Stomach (tissue), 9 donors: ENCODE data around the gene SBF2. TPM values are rescaled to one million over a fixed set of nuclear protein-coding genes. Genes with fewer than 3 reads are reported as not detected.
A peak's percentile ranks its signal among the peaks of the same experiment; 100 is the strongest.

ENCODE experiments used
- DNase-seq, 2 donors: peaks; one replicate each; pipeline versions ENCODE4 v3.0.0 to v3.0.0-alpha.2; 2013 to 2019
- H3K27ac ChIP-seq, 5 donors: fragments of 200-600 bp in 4 of 5; sonication (generic) in 4 of 5; one replicate each; pipeline ENCODE4 v1.5.1; 2013 to 2019; ENCODE audit warnings: mild to moderate bottlenecking in 1 of 5, moderate library complexity in 1 of 5
- H3K27me3 ChIP-seq, 3 donors: fragments of 200-600 bp; sonication (generic); one replicate each; pipeline ENCODE4 v1.5.1; 2017 to 2019; ENCODE audit warnings: mixed run types in 1 of 3
- H3K36me3 ChIP-seq, 4 donors: fragments of 200-600 bp; sonication (generic); 1 replicate in 3 of 4; 2 replicates in 1 of 4; pipeline ENCODE4 v1.5.1; 2016 to 2019
- H3K4me1 ChIP-seq, 4 donors: fragments of 200-600 bp; sonication (generic); one replicate each; pipeline ENCODE4 v1.5.1; 2016 to 2019
- H3K4me3 ChIP-seq, 4 donors: fragments of 200-600 bp; sonication (generic) in 3 of 4; one replicate each; pipeline ENCODE4 v1.5.1; 2016 to 2019; ENCODE audit warnings: mild to moderate bottlenecking in 1 of 4
- H3K9me3 ChIP-seq, 4 donors: fragments of 200-600 bp; sonication (generic); one replicate each; pipeline ENCODE4 v1.5.1; 2016 to 2019
- EP300 ChIP-seq: sonication (generic); formaldehyde crosslinking; IDR thresholded peaks from one replicate; pipeline ENCODE4 v1.6.1; 2017; ENCODE audit warnings: antibody characterized with exemption
- POLR2A ChIP-seq, 4 donors: fragments of 450-650 bp; IDR thresholded peaks; one replicate each; pipeline ENCODE4 v1.6.1; 2016; ENCODE audit warnings: antibody characterized with exemption in 4 of 4, control low read depth in 2 of 4, mild to moderate bottlenecking in 1 of 4, moderate library complexity in 1 of 4
- POLR2AphosphoS5 ChIP-seq, 3 donors: sonication (generic); formaldehyde crosslinking; IDR thresholded peaks; one replicate each; pipeline ENCODE4 v1.6.1; 2016; ENCODE audit warnings: antibody characterized with exemption in 3 of 3
- WGBS, 5 donors: extraction: QIAGEN DNeasy Blood & Tissue Kit in 3 of 5; methylation state at CpG; one replicate each; pipeline versions ENCODE4 v1.1.5 to v1.1.7; 2013 to 2018; 5-methylcytosine and 5-hydroxymethylcytosine counted together
- intact Hi-C: fragments of 100-400 bp; cut with DNase I; formaldehyde crosslinking; loops from one replicate; pipeline ENCODE4 v1.15.1; 2023; ENCODE audit warnings: low total_unique reads
- polyA plus RNA-seq, 3 donors: library from polyadenylated mRNA; stranded (reverse); fragments of 200-250 nt; gene quantifications; one replicate each; pipeline ENCODE4 v1.2.3, GENCODE V29; 2013
- total RNA-seq, 5 donors: library from RNA; depleted of rRNA; stranded (reverse); fragments of >200 nt; gene quantifications; one replicate each; pipeline versions ENCODE4 v1.1.0 to v1.2.3, GENCODE V29; 2014 to 2016
- TF ChIP-seq, protein P1 (sequence below), 7 experiments: fragments of 450-650 bp in 4 of 7; fragments of 200-600 bp in 3 of 7; sonication (generic) in 3 of 7; IDR thresholded peaks; one replicate each; pipeline ENCODE4 v1.5.1; 2016 to 2019; ENCODE audit warnings: antibody characterized with exemption in 7 of 7, control low read depth in 2 of 7, mild to moderate bottlenecking in 1 of 7
- donor health status: healthy with polysubstance abuse.
- donor health status: Bipolar disorder and iron deficiency.
- donor health status: healthy.

Gene SBF2
- total and polyA plus RNA-seq, 8 donors = 8.6 to 260 (median 37.2) TPM

DNA sequence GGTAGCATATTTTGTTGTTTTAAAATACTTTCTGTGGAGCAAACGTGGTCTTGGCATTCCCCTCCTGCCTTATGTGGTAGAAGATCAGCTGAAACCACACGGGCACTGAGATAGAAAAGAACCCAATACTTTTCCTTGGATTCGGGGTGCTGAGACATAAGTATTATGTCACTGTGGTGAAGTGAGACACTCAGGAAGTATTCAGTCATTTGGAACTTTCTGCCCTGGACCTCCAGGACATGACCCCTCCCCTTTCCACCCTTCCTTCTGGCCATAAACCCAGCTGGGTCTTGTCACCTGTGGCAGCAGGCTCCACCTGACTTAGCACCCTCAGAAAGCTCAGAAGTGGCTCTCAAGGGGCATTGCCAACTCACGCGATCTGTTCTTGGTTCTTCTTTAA is 506.8 kb downstream of the SBF2 start:
- intact Hi-C loops = loop anchor here (10.0 kb wide), 1 partner anchor 178 kb away; no protein-coding TSS in a partner anchor
- peak overlapping the region in 3 of 5 donors; percentile 20 to 62 (median 53) for H3K27ac ChIP-seq
- no peak for DNase-seq
- H3K4me3 ChIP-seq = no peak overlapping the region
- H3K27me3 ChIP-seq = no peaks in the 10 kb centered on the region
- H3K36me3 ChIP-seq = peaks cover 0 to 78% (median 74%) of the 10 kb centered on the region in 4 donors
- TF ChIP-seq POLR2AphosphoS5 (IDR thresholded peaks at IDR 0.05) = no peak
- TF ChIP-seq, protein P1, sequence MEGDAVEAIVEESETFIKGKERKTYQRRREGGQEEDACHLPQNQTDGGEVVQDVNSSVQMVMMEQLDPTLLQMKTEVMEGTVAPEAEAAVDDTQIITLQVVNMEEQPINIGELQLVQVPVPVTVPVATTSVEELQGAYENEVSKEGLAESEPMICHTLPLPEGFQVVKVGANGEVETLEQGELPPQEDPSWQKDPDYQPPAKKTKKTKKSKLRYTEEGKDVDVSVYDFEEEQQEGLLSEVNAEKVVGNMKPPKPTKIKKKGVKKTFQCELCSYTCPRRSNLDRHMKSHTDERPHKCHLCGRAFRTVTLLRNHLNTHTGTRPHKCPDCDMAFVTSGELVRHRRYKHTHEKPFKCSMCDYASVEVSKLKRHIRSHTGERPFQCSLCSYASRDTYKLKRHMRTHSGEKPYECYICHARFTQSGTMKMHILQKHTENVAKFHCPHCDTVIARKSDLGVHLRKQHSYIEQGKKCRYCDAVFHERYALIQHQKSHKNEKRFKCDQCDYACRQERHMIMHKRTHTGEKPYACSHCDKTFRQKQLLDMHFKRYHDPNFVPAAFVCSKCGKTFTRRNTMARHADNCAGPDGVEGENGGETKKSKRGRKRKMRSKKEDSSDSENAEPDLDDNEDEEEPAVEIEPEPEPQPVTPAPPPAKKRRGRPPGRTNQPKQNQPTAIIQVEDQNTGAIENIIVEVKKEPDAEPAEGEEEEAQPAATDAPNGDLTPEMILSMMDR (IDR thresholded peaks at IDR 0.05) = no peak
- no peak for TF ChIP-seq POLR2A (IDR thresholded peaks at IDR 0.05)
- H3K4me1 ChIP-seq = peaks cover 0 to 13% (median 7%) of the 10 kb centered on the region in 4 donors
- H3K9me3 ChIP-seq = no peaks in the 10 kb centered on the region
- WGBS, 5 donors = 87 to 94% (median 90%) methylated on average over 5 of the region's 5 CpGs

DNA sequence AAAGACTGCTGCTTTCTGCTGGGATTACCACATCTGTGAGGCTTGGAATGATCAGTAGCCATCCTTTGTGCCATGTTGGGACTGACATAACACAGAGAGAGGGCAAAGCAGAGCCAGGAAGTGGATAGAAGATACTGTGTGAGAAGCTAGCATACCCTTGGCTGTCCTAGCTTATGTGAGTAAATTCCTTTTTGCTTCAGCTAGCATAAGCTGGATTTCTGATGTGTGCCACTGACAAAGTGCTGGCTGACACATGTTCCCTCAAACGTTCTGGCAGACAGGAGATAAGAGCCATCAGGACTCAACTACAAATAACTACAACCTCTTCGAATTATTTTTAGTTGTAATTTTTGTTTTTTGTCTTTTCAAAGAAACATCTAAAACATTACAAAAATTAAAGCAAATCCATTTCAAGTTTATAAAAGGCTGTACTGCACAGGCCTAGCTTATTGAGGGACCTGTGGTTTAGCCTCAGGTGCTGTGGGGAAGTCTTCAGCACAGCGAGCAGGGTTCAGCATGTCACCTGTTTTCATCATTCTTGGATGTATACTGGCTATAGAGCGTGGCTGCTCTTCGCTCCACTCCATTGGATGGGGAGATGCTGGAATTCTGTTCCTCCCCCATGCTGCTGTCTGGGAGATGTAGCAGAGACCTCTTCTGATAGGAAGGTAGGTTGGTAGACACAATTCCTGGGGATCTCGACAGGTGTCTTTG is 509.3 kb downstream of the SBF2 start:
- TF ChIP-seq EP300 = no peak
- TF ChIP-seq POLR2A (IDR thresholded peaks at IDR 0.05) = no peak
- TF ChIP-seq POLR2AphosphoS5 (IDR thresholded peaks at IDR 0.05) = no peak
- TF ChIP-seq, protein P1 (IDR thresholded peaks at IDR 0.05) = no peak
- no peak overlapping the region for H3K4me3 ChIP-seq
- no peaks in the 10 kb centered on the region for H3K27me3 ChIP-seq
- H3K9me3 ChIP-seq = no peaks in the 10 kb centered on the region
- intact Hi-C loops = loop anchor here (10.0 kb wide), 1 partner anchor 180 kb away; no protein-coding TSS in a partner anchor
- H3K4me1 ChIP-seq = peaks cover 0 to 13% (median 7%) of the 10 kb centered on the region in 4 donors
- peaks cover 12 to 94% (median 90%) of the 10 kb centered on the region in 4 donors for H3K36me3 ChIP-seq
- no peak for DNase-seq
- WGBS, 5 donors = 75 to 83% (median 82%) methylated on average over 6 of the region's 6 CpGs
- H3K27ac ChIP-seq = peak overlapping the region in 1 of 5 donors; percentile 3

- intact Hi-C loops = loop anchor here (10.0 kb wide), 1 partner anchor 181 kb away; no protein-coding TSS in a partner anchor
- Histone ChIP-seq H3K27me3 (no peaks in the 10 kb centered on the region), H3K27ac (peak overlapping the region in 1 of 5 donors; percentile 3), H3K4me1 (peaks cover 0 to 13% (median 7%) of the 10 kb centered on the region in 4 donors), H3K36me3 (peaks cover 15 to 94% (median 91%) of the 10 kb centered on the region in 4 donors), H3K9me3 (no peaks in the 10 kb centered on the region), H3K4me3 (no peak overlapping the region)
- 90 to 100% (median 96%) methylated on average over 2 of the region's 2 CpGs for WGBS, 5 donors
- TF ChIP-seq POLR2A (IDR thresholded peaks at IDR 0.05) = no peak
- no peak for TF ChIP-seq POLR2AphosphoS5 (IDR thresholded peaks at IDR 0.05)
- TF ChIP-seq, protein P1 (IDR thresholded peaks at IDR 0.05) = no peak
- no peak for TF ChIP-seq EP300
- DNase-seq = no peak
These were observed 510.0 kb downstream of the SBF2 start for GRCh38 chr11:9783986-9784385.

DNA sequence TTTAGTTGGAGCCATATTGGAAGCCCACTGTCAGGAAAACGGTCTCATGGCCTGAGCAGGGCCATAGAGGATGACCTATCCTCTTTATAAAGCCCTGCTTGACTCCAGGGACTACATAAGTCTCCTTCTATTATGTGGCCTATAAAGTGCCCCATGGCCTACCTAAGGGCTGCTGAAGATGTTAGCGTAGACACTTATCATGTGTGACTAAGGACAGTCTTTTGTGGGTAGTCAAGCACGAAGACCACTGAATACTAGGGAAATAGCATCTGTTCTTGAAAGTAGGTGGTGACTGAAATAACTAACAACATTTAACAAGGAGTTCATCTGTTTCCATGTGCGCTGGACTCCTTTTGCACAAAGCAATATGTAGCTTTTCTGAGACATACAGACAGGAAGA is 513.1 kb downstream of the SBF2 start:
- intact Hi-C loops = loop anchor here (10.0 kb wide), 1 partner anchor 184 kb away; no protein-coding TSS in a partner anchor
- TF ChIP-seq POLR2A (IDR thresholded peaks at IDR 0.05) = no peak
- TF ChIP-seq POLR2AphosphoS5 (IDR thresholded peaks at IDR 0.05) = no peak
- no peak for TF ChIP-seq EP300
- TF ChIP-seq, protein P1 (IDR thresholded peaks at IDR 0.05) = no peak
- 95 to 100% (median 96%) methylated on average over 4 of the region's 4 CpGs for WGBS, 5 donors

More for the DNA sequence above, 513.1 kb downstream of the SBF2 start:
- H3K4me3 ChIP-seq = no peak overlapping the region
- no peak overlapping the region for H3K27ac ChIP-seq
- no peaks in the 10 kb centered on the region for H3K27me3 ChIP-seq
- H3K36me3 ChIP-seq = peaks cover 15 to 70% (median 64%) of the 10 kb centered on the region in 4 donors
- H3K4me1 ChIP-seq = no peaks in the 10 kb centered on the region
- no peaks in the 10 kb centered on the region for H3K9me3 ChIP-seq
- no peak for DNase-seq
